GM21619 (cell line): Measurements from ENCODE around the gene GNB1L.

Source experiments
- ATAC-seq: cut with Tn5 transposase; IDR thresholded peaks from one replicate; pipeline ENCODE4 v1.9.1; 2021; ENCODE audit not compliant: unreplicated experiment

GNB1L gene

DNA sequence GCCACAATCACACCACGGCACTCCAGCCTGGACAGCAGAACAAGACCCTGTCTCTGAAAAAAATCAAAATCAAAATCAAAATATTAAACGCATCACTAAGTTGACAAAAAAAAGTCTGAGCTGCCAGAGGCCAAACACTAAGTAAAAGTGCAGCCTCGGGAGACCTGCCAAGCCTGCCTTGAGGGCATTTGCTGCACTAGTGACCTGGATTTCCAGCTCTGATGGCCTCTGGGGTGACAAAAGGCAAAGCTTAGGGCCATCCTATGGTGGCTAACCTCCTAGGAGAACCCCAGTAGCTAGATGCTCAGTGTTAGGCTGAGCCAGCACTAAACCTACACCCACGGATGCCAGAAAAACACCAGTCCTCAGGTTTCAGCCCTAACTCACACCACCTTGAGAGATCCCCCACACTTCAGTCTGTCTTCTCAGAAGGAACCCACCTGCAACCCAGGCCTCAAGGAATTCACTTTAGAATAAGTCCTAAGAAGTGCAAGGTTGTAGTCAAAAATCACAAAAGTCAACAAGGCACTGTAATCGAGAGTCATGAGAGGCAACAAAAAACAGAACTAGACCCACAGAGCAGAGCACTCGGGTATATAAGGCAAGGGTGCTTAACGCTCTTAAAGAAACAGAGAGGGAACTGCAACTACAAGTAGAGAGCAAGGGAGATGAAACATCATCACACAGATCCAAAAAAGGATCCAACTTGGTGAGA, 28.6 kb downstream of the GNB1L start:
- no peak for ATAC-seq

DNA sequence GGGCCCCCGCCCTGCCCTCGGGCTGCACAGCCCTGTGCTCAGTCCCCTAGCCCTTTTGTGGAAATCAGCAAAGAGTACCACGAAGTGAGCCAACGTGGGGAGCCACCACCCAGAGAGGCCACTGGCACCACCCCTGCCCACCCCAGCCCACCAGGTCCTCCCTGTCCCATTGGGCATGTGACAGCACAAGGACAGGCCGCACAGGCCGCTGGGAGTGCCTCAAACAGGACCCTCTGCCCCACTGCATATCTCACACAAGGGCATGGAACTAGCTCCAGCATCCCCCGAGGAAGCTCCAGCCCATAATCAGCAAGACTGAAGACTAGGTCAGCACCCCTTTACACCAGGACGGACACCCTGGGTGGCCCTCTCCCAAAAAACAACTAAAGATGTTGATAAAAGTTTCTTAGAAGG, 29.7 kb downstream of the GNB1L start:
- no peak for ATAC-seq

DNA sequence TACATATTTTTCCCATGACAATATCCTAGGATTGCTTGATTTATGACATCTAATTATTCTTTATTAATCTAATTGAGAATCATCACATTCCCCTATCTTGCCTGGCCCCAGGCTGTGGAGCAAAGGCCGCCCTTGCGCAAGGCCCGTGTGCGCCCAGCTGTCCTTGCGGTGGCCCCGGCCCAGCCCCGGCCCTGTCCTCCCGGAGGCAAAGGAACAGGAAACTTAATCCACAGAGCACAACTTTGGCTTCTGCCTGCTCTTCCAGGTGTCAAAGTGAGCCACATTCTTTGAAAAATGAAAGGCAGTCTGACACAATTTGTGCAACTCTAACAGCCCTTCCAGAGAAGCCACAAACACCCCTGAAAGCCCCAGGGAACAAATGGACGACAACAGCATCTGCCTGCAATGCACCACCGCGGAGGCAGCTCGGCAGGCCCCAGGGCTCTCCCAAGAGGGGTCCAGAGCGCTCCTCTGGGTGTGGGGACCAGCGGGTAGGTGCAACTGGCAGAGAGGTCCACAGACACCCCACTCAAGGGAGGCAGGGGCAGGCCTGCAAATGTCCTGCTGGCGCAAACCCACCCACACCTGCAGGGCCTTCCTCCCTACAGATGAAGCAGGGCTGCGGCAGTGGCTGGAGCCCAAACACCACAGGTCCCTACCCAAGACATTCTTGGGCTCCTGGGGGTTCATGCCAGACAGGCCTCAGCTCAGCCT, 30.3 kb downstream of the GNB1L start:
- no peak for ATAC-seq

DNA sequence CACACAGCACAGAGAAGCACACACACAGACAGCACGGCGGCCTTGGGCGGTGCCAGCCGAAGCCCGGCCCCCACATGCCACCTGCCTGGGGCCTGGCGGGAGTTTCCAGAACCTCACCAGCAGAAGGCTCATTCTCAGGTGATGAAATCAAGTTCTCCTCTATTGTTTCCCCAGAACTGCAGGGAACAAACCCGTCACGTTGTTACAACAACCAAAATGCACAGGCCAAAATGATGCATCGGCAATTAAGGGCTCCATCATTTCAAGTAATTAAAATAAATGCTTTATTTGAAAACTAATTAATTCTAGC, 30.8 kb downstream of the GNB1L start:
- no peak for ATAC-seq

DNA sequence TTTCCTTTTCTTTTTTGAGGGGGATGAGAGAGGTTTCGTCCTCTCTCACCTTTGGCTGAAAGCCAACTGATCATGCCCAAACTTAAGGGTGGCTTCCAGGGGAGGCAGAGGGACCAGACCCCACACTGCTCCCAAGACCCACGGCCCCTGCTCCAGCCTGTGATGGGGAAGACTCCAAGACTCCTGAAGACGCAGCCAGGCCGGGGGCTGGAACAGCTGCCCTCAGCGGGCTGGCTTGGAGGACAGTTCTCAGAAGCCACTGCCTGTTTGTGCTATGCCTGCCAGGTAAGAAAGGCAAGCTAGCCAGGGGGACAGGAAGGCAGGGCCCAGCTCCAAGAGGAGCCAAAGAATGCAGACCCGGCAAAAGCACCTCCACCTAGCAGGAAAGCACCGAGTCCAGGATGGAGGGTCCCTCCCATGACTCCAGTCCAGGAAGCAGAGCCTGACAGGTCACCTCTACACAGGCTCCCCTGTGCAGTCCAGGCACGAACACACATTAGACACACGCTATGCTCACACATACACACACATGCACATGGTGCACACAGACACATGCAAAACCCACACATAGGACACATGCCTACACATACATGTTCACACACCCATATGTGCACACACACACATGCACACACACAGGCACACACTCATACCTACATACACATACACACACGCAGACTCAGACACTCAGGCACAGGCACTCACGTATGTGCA, 31.3 kb downstream of the GNB1L start:
- no peak for ATAC-seq

DNA sequence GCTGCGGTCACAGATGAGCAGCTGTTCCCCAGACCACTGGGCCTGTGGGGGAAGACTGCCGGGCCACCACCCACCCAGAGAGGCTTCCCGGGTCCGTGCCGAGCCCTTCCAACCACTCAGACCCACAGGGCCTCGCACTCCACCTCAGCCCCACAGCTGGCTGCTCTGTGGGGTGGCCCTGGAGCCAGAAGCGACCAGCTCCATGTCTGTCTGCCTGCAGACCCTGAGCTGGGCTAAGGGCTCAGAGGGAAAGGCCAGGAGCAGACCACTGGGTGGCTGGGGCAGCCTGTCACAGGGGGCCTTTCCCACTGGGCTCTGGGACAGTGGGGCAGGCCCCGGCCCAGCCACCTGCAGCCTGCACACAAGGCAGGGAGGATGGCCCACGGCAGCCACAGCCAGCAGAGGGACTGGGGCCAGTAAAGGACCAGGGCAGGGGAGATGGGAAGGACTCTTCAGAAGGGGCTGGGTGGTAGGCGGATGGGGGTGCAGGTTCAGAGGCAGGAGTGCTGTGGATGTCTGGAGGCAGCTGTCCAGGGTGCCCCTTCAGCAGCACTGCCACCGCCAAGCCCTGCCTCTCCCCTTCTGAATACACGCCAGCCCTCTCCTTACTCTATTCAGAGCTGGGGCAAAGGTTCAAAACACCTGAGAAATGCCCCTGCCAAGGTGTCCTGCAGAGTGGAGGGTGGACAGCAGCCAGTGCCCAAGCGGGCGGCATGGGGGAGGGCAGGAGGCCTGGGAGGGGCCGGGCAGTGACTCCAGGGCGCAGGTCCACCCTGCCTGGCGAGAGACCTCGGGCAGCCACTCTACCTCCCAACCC, 32.2 kb downstream of the GNB1L start:
- ATAC-seq = no peak

DNA sequence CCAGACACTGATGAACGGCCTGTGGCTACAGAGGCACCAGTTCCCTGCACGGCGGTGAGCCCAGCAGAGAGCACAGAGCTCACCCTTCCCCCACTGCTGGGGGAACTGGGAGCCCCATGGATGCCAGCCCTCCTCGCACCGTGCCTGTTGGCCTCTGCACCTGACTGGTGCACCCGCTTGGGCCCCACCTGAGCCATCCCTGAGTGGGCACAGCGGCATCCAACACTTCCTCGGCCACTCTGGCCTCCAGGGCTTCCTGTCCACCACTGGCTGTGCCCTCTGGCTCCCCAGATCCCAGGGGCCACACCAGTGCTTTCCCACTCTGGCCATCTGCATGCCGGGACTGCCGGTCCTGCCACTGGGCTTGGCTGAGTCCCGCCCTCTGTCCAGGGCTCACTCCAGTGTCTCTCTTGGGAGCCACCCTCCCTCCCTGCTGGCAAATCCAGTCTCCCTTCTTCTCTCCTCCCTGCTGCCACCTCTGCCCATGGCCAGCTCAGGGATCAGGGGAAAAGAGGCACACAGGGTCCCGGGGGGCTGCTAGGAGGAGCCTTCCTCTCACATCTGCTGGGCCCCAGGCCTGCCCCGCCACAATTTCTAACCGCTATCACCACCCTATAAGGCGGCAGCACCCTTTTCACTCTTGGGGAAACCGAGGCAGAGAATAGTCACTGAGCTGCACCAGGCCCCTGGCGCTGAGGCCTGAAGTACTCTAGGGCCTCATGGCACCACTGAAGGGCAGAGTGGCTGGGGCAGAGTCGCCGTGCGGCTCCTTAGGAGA, 33.0 kb downstream of the GNB1L start:
- no peak for ATAC-seq

DNA sequence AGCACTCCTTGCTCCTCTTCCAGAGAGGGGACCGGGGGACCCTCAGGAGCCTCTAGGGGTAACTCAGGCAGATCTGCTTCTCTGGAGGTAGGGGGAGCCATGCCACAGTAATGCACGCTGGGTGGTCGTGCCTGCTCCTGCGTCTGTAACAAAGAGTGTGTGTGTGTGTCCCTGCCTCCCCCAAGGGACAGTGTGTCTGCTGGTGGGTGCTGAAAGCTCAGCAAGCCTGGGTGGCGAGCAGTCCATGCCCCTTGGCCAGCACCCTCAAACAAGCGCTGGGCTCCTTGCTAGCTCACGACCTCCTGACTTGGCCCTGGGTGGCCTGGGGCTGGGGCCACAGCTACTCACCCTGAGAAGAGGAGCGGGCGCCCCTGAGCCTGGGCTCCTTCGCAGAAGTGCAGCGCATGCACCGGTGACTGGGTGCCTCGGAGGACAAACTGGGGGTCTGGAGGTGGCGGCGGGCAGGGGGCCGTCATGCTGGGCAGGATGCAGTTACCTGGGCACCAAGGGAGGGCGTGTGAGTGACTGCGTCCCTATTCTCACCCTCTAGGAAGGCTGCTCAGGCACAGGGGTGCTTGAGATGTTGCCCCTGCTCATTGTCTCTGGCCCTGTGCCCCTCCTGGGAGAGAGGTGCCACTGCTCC, 33.7 kb downstream of the GNB1L start:
- ATAC-seq = no peak

DNA sequence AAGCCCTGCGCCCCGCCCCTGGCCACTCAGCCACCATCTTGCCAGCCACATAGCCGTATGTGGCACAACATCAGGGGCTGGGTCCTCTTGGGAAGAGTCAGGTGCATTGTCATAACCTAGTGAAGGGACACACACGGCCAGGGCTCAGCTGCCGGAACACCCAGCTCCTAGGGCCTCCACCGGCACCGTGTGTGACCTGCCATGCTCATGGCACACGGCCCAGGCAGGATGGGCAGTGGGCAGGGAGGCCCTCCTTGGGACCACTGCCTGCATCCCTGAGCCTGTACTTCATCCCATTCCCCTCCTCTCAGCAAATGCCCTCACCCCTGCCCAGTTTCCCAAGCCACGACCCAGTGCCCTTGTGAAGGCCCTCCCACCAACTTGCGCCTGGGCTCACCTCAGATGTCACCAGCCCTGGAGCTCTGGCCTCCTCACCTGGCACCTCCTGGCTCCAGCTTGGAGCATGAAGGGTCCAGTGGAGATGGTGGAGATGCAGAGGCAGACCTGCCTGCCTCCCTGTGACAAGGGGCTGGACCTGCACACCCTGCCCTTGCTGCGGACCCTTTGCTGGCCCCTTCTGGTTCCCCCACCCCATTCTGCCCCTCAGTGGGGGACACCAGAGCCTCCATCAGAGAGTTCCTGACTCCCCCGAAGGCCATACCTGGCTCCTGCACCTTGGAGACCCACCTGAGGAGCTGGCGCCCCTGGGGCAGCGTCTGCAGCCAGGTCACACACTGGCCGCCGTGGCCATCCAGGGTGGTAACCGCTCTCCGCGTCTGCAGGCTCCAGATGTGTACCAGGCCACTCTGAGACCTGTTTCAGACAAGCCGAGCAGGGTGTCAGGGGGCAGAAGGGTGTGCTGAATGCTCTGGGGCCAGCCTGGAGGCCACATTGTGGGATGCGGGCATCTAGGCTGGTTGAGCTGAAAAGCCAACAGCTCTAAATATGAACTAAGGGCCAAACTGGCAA, 34.5 kb downstream of the GNB1L start:
- no peak for ATAC-seq

DNA sequence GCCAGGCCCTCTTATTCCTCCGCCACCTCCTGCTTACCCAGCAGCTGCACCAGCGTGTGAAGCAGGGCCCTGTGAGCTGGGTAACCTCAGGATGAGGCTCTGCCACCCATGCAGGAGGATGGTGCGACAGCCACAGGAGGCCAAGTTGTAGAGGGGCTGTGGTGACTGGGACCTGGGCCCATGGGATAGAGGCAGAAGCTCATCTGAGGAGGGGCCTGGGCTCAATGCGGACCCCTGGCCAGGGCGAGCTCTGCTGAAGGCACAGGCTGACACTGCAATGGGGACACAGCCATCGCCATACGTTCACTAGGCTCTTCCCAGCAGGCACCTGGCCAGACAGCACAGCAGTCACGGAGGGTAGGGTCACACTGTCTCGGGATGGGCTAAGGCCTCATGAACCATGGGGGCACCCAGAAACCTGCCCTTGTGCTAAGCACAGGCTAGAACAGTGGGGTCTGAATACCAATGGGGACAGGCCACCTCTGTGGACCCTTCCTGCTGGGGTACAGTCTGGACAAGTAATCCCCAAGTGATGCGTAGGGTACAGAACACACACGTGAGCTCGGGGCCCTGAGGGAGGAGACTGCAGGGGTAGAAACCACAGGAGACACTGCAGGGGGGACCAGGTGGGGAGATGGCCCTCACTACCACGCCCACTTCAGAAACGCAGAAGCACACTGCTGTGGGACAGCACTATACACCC, 35.3 kb downstream of the GNB1L start:
- no peak for ATAC-seq

DNA sequence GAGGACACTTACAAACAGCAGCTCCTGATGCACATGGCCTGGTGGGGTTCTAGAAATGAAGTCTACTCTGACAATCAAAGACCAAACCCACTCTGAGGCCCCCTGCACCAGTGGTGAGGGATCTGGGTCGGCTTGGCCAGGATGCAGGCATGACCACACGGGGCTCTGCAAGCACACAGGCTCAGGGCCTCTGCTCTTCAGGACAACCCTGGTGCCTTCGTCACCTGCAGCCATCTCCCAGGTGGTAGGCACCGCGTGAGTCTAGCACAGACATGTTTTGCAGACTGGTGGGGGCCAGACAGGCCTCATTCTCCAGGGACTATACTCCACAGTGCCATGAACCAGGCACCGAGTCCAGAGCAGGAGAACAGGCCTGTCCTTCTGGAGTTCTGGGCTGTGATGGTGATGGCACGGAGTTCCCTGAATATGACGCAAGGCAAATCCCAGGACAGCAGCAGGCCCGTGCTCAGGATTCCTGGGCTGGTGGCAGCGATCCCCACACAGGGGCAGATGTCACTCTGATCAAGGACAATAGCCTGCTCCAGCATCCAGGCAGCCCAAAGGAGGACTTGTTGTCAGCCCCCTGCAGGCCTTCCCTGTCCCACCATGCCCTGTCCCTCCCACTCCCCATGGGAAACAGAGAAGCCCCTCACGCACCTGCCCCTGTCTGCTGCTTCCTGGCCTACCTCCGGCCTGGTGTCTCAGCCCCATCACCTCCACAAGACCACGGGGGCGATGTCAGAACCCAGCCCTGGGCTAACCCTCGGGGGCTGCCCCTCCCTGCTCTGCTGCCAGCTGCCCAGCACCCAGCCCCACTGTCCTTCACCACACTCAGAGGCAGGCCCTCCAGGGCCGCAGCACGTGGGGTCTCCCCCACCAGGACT, 36.1 kb downstream of the GNB1L start:
- no peak for ATAC-seq

DNA sequence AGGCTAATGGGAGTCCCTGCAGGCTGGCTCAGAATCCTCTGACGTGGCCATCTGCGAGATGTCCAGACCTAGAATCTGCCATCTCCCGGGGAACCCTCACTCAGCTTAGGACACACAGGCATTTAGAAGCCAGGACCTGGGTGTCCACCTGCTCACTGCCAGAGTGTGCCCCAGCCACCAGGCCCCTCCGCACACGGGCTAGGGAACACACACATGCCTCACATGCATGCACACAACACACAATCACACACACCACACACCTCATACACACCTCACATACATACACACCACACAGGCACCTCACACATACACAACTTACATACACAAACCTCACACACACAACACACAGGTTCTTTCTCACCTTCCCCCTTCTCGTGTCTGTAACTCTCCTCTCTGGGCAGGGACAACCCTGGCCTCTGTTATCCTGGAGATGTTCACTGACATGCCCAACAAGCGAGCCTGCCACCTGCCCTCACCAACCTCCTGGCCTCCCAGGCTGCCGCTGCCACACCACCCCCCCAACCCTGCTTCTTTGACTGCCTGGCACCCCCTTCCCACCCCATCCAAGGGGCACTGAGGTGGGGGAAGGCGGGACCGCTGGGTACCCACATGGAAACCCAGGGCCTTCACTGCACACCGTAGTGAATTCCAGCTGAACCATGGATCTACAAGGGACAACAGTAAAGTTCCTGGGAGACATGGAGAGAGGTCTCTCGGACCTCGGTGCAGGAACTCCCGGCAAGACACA, 38.1 kb downstream of the GNB1L start:
- no peak for ATAC-seq

DNA sequence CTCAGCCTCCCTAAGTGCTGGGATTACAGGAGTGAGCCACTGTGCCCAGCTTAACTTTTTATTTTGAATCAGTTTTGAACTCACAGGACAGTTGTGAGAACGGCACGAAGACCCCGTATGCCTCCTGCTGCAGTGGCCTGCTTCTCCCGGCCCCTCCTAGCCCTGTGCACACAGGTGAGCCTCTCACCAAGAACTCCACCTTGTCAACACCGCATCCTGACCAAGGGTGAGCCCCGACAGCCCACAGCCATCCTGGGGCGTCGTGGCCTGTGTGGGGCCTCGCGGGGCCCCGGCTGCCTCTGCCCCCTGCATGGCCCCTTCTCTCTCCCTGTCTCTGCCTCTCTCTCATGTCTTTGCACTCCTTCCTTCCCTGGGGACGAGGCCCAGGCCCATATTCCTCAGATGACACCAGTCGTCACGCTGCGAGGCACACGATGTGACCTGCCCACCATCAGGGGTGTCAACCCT, 38.8 kb downstream of the GNB1L start:
- no peak for ATAC-seq

DNA sequence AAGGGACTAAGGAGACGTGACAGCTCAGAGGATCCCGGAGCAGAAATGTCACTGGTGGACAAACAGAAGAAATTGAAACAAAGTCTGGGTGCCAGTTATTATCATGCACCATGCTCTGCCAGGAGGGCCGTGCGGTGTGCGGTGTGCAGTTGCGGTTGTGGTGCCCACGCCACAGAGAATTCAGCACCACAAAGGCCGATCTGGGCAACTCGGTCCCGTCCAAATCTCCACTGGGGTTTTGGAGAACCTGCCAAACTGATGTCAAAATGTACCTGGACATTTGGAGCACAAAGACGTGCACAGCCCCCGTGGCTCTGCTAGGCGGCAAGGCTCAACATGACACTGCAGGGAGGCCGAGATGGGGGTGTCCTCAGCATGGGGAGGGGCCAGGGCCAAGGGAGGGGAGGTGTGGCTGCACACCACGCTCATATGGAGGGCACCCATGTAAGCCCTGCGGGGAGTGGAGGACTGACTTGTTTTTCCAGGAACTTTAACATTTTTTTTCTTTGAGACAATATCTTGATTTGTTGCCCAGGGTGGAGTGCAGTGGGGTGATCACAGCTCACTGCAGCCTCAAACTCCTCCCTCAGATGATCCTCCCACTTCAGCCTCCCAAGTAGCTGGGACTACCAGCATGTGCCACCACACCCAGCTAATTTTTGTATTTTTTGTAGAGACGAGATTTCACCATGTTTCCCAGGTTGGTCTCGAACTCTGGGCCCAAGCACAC, 39.4 kb downstream of the GNB1L start:
- ATAC-seq = no peak

DNA sequence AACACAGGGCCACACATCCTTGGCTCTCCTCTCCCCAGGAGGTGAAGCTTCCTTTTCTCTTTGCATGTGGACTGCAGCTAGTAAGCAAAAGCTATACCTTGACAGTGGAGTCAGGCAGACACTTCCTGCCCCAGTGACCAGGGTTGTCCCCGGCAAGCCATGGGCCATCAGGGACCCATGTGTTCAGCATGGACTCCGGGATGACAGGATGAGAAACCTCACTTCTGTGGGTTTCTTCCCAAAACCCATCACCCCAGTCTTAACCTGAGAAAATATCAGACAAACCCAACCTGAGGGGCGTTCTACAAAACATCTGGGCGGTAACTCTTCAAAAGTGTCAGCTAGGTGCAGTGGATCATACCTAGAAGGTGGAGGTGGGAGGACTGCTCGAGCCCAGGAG, 40.2 kb downstream of the GNB1L start:
- ATAC-seq = no peak

DNA sequence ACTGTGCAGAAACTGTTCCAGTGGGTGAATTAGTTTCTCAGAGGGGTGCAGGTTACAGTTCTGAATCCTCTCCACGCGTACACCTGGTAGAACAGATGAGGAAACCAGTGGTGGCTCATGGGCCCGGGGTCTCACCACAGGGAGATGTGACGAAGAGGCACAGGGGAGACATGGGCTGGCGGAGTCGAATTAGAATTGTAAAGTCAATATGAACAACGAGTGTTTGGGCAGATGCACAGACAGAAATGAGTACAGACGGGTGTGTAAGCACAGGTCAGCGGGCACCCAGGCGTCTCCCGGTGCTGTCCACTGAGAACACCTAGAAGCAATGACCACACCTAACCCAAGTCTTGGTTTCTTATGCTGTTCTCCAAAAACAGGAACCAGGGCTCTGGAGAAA, 41.8 kb downstream of the GNB1L start:
- no peak for ATAC-seq
